Calu3 (cell line): ENCODE data around the gene CGN. TPM values are rescaled to one million over a fixed set of nuclear protein-coding genes. Genes with fewer than 3 reads are reported as not detected.

Experiments used
- BruUV-seq: library from RNA; stranded (reverse); fragments of 400-500 nt; replicated peaks from 2 replicates; lab custom pipeline; 2021; lab: Mats Ljungman, UMichigan
- CTCF ChIA-PET: fragments of 300-600 bp; sonication (Branson Sonifier 250); formaldehyde crosslinking; loops from one replicate; lab custom pipeline; 2022; ENCODE audit warnings: antibody characterized with exemption; lab: Charles Lee
- DNase-seq: peaks from one replicate; pipeline ENCODE4 v3.0.0; 2022
- H3K27ac Mint-ChIP-seq: one replicate; pipeline ENCODE4 v1.8.0; 2022; ENCODE audit warnings: mixed read lengths; ENCODE audit not compliant: unreplicated experiment
- H3K27me3 Mint-ChIP-seq: one replicate; pipeline ENCODE4 v1.8.0; 2022; ENCODE audit warnings: mixed read lengths; ENCODE audit not compliant: unreplicated experiment
- H3K36me3 Mint-ChIP-seq: one replicate; pipeline ENCODE4 v1.8.0; 2022; ENCODE audit warnings: mild to moderate bottlenecking, moderate library complexity, mixed read lengths; ENCODE audit not compliant: insufficient read depth, unreplicated experiment
- H3K4me1 Mint-ChIP-seq: one replicate; pipeline ENCODE4 v1.8.0; 2022; ENCODE audit warnings: mild to moderate bottlenecking, low read depth, mixed read lengths; ENCODE audit not compliant: unreplicated experiment
- H3K4me3 Mint-ChIP-seq: one replicate; pipeline ENCODE4 v1.8.0; 2022; ENCODE audit warnings: mild to moderate bottlenecking, low read depth, moderate library complexity, mixed read lengths; ENCODE audit not compliant: unreplicated experiment
- H3K9me3 Mint-ChIP-seq: one replicate; pipeline ENCODE4 v1.8.0; 2022; ENCODE audit warnings: low read depth, mixed read lengths; ENCODE audit not compliant: unreplicated experiment
- CTCF ChIP-seq: fragments of 200-600 bp; IDR thresholded peaks from one replicate; pipeline ENCODE4 v1.8.0; 2022; ENCODE audit warnings: antibody characterized with exemption; ENCODE audit not compliant: unreplicated experiment
- intact Hi-C: fragments of 100-400 bp; cut with micrococcal nuclease; formaldehyde crosslinking; loops from one replicate; pipeline ENCODE4 v1.10.0; 2022; ENCODE audit not compliant: unreplicated experiment
- total RNA-seq: library from RNA; stranded (reverse); gene quantifications from 2 replicates; pipeline ENCODE4 v1.2.3, GENCODE V29; 2022

Gene CGN
- total RNA-seq, 1 experiment from 2014 or later: 113 TPM

GRCh38 chr1:151485685-151486255 is 25.4 kb upstream of the CGN start:
- CTCF ChIA-PET: no interaction called here
- Mint-ChIP-seq H3K27ac (no peak overlapping the region), H3K4me3 (no peak overlapping the region), H3K27me3 (no peaks in the 10 kb centered on the region), H3K36me3 (no peaks in the 10 kb centered on the region), H3K9me3 (no peaks in the 10 kb centered on the region), H3K4me1 (no peaks in the 10 kb centered on the region)
- TF ChIP-seq CTCF: no peak
- no TSS peak for BruUV-seq
- intact Hi-C loops: no loop called here
- no peak for DNase-seq

GRCh38 chr1:151486557-151486956 is 24.6 kb upstream of the CGN start:
- H3K4me3 Mint-ChIP-seq: no peak overlapping the region
- H3K27me3 Mint-ChIP-seq: no peaks in the 10 kb centered on the region
- H3K36me3 Mint-ChIP-seq: no peaks in the 10 kb centered on the region
- no peak overlapping the region for H3K27ac Mint-ChIP-seq
- H3K4me1 Mint-ChIP-seq: peaks cover 4% of the 10 kb centered on the region
- H3K9me3 Mint-ChIP-seq: no peaks in the 10 kb centered on the region
- CTCF ChIA-PET: no interaction called here
- no peak for DNase-seq
- BruUV-seq: no TSS peak
- TF ChIP-seq CTCF: no peak
- intact Hi-C loops: no loop called here

GRCh38 chr1:151491641-151492040 is 19.5 kb upstream of the CGN start:
- Mint-ChIP-seq H3K36me3 (peaks cover 15% of the 10 kb centered on the region), H3K27ac (peak overlapping the region; percentile 31), H3K4me3 (no peak overlapping the region), H3K27me3 (no peaks in the 10 kb centered on the region), H3K9me3 (no peaks in the 10 kb centered on the region), H3K4me1 (peaks cover 41% of the 10 kb centered on the region)
- no TSS peak for BruUV-seq
- CTCF ChIA-PET: interaction anchor here (0.6 kb wide), 2 partner anchors 26 to 61 kb away, joined by 3 to 4 read pairs; no protein-coding TSS in a partner anchor
- DNase-seq: no peak
- intact Hi-C loops: no loop called here
- TF ChIP-seq CTCF: no peak

- Mint-ChIP-seq H3K36me3 (peaks cover 15% of the 10 kb centered on the region), H3K4me1 (peaks cover 41% of the 10 kb centered on the region), H3K9me3 (no peaks in the 10 kb centered on the region), H3K4me3 (no peak overlapping the region), H3K27ac (no peak overlapping the region), H3K27me3 (no peaks in the 10 kb centered on the region)
- CTCF ChIA-PET: no interaction called here
- intact Hi-C loops: no loop called here
- TF ChIP-seq CTCF: no peak
- no peak for DNase-seq
- BruUV-seq: no TSS peak
Observed at GRCh38 chr1:151492120-151492519, 19.1 kb upstream of the CGN start.
